Stimulated activated CD4-positive, alpha-beta T cell treated with anti-CD3 and anti-CD28 coated beads, Interleukin-4, amount 100 ng/mL, for 48 hours (primary cell): ENCODE measurements around the gene TNIK.
"Not testable (repeated sequence)": the region's sequence is repeated elsewhere in the genome, so short reads cannot be mapped to it uniquely, and the experiment has no call there.

Source experiments
- DNase-seq, 2 donors: peaks; one replicate each; pipeline ENCODE4 v3.0.0-alpha.2; 2020; ENCODE audit warnings: low read depth in 2 of 2

TNIK gene

DNA sequence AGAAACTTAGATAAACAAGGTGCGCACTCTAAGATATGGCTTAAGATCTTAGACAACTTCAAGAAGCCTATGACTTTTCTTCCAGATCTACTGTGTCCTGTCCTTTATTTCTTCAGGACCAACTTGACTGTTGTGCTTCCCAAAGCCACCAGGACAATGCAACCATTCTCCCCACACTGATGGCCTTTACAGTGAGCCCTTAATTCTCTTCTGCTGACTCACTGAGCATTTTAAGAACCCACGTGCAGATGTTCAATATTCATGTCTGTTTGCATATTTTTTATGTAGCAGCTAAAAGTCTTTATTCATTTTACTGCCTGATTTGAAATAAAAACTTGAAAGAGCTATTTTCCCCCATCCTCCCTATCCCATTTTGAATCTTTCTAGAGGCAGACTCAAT lies 330.4 kb downstream of the TNIK start:
- DNase-seq, result no peak

DNA sequence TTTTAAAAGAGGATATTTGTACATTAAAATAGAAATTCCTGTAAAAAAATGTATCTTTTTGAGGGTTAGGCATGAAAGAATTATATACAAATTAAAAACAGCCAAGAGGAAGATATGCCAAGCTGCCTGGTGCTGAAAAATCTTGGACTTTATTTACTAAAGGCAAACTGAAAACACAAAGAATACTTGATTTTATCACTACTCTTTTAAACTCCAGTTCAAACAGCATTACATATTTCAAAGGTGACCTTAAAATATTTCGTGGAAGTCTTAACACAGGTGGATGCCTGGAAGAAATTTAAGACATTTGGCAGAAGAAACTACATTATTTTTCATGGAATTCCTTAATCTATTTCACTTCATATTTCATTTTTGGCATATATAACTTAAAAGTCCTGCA lies 332.6 kb downstream of the TNIK start:
- no peak for DNase-seq

DNA sequence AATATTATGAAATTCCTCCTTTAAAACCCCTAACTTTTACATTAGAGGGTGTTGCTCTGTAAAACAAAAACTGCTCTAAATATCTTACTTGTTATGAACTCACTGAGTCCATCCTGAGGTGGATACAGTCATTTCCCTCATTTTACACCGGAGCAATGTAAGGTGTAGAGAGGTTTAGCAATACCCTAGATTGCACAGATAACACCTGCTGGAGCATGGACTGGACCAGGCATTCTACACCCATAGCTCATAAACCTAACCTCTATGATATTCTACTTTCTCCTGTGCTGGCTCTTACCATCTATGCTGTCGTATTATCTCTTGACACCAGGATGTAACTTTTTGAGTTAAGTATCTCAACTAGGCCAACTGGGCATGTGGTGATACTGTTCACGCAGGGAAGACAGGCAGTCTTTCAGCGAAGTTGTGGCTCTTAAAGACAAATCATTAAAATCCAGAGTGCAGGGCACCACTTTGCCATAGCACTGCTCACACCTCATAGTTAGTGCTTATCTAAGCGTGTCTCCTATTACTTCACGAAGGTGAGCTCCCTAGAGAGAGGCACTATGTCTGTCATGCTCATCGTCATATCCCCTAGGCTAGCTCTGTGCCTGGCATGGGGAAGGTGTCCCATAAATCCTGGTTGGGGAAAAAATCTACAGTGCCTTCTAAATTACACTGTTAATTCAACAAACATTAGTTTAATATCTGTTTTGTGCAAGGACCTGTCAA lies 333.6 kb downstream of the TNIK start:
- no peak for DNase-seq

DNA sequence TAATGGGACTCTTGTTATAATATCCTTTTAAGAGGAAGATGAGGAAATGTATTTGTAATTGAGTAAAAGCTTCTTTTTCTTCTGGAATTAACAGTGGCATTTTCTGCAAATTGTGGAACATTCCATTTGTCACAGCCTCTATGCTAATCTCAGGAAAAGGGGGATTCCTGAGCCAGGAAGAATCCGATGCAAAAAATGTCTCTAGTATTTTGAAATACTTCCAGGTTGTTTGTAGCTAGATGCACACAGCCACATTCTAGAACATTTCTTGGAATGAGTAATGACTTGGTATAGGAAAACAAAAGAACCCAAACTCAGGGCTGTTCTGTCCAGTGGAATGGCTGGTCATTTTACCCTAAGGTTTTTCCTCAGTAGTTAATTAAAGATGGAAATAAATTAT lies 335.2 kb downstream of the TNIK start:
- DNase-seq, result no peak

DNA sequence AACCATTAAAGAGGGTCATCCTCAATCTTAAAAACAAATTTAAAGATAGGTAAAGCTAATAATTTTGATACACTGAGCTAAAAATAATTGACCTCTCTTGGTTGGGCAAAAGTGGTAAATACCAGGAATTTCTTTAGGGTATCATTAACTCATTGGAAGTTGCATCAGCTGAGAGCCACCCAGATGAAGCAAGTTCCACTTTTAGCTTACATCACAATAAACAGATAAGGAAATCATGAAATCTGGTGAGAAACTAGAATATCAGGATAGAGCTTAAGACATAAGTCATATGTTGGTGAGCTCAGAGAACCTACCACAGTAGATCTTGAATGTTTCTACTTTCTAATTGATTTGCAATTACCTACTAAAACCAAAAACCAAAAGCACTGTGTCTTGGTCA lies 336.3 kb downstream of the TNIK start:
- DNase-seq, result no peak

DNA sequence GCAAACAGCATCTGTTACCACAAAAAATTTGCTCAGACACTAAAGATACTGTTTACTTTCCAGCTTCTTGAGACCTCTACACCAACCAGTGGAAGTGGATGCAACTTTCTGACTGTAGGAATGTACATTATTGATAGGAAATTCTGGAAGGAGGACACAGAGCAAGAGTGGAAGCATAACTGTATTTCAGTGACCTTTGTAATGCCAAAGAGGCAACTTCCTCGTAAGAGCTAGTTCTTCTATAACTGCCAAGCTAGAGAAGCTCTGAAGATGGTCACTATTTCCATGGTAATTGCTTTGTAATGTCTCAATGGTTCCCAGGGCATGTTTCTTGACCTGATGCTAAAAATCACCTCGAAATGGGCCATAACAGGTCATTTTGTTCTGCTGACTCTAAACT lies 337.3 kb downstream of the TNIK start:
- DNase-seq, result no peak

DNA sequence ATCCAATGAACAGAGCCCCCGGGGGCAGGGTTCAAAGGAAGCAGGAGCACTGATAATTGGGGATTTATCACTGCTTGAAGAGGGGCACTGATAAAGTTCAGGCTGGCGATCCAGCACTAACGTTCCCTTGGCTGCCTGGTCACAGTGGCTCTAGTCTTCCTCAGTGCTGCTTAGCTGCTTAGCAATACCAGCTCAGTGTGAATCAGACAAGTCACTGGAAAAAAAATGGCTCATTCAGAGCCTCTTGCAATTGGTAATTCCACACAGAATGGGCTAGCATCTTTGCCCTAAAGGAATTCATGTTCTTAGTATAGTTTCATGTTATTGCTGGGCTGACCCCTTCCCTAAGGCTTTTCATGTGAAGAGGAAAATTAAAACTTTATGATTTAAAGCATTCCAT lies 338.0 kb downstream of the TNIK start:
- no peak for DNase-seq

DNA sequence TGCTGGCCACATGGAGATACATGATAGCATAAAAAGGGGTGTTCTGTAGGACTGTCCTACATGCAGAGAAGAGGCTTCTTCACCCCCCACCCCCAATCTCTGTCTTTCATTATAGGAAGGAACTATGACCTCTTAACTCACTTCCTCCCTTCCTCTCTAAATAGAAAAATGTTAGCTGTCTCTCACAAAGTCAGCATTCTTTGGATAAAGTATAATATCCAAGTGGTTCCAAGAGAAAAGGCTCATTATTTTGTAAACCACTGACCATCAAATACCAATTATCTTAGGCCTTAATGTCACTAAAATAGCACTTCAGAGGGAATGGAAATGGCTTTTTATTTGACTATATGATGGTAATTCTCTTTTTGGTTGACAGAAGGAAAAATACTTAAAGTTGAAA lies 338.4 kb downstream of the TNIK start:
- DNase-seq, result no peak

DNA sequence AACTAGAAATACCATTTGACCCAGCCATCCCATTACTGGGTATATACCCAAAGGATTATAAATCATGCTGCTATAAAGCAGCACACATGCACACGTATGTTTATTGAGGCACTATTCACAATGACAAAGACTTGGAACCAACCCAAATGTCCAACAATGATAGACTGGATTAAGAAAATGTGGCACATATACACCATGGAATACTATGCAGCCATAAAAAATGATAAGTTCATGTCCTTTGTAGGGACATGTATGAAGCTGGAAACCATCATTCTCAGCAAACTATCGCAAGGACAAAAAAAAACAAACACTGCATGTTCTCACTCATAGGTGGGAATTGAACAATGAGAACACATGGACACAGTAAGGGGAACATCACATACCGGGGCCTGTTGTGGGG lies 340.8 kb downstream of the TNIK start:
- DNase-seq, result not testable (repeated sequence)

DNA sequence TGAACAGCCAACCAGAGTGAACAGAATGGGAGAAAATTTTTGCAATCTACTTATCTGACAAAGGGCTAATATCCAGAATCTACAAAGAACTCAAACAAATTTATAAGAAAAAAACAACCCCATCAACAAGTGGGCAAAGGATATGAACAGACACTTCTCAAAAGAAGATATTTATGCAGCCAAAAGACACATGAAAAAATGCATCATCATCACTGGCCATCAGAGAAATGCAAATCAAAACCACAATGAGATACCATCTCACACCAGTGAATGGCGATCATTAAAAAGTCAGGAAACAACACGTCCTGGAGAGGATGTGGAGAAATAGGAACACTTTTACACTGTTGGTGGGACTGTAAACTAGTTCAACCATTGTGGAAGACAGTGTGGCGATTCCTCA lies 341.2 kb downstream of the TNIK start:
- DNase-seq, result not testable (repeated sequence)

DNA sequence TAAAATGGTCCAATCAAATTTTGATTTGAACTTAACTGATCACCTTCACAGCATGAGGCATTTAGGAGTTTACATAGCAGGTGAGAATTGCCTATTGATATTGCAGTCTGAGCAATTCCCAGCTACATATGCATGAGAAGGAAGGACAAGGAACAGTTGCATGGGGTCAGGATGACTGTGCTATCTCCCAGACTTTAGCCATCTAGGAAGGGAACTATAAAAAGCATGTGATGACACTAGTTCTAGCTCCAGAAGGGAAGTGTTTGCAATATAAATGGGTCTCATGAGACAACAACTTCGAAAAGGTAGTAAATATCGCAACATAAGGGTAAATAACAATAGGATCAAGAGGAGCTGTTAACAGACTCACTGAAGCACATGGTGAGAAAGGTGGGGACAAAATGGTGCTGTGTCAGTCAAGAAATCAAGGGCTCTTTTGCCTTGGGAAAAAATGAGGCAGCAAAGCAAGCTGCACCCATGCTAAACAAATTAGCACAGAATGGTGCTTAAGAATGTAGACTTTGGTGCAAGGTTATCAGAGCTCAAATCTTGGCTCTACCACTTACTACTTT lies 343.3 kb downstream of the TNIK start:
- DNase-seq, result no peak

DNA sequence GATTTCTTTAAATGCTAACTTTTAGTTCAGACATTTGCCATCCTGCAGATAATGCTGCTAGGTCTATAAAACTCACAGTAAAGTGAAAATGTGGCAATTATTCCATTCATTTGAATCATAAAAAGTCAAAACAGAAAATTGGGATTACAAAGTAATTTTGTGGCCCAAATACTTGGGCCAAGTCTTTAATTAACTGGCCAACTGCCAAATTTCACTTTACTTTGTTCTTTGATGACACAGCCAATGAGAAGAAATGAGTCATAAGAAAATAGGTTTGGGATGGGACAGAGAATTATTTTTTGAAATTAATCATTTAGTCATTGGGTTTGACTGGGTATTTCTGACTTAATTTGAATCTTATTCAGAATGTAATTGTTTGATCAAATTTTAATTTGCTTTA lies 343.8 kb downstream of the TNIK start:
- no peak for DNase-seq

DNA sequence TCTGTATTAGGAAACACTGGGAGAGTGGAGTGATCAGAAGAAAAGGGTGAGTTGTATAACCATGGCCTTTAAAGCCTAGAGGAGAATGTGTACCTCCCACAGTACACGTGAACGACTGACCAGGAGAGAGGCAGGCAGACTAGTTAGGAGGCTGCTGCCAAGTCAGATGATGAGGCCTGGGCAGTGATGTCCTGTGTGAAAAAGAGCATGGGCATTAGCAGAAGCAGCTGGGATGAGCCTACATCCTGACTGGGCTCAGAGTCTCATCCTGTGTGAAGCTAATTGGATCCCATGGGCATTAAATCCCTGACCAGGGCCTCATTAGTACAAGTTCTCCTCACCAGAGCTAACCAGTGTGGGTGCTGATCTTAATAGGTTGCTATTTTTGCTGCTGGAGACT lies 344.5 kb downstream of the TNIK start:
- DNase-seq, result no peak

DNA sequence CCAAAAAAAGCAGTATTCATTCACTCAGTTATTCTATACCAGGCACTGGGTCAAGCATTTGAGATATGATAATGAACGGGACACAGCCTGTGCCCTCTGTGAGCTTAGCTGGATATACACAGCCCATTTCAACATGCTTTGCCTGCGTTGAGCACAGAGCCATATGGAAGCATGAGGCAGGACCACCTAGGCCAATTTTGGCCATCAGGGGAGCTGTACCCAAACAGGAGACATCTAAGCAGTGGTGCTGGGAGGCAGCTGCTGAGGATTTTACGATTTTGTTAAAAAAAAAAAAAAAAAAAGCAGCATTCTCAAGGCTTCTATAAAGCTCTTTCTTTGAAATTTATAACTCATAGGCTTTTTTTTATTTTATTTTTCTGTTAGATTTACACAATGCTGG lies 346.5 kb downstream of the TNIK start:
- no peak for DNase-seq

DNA sequence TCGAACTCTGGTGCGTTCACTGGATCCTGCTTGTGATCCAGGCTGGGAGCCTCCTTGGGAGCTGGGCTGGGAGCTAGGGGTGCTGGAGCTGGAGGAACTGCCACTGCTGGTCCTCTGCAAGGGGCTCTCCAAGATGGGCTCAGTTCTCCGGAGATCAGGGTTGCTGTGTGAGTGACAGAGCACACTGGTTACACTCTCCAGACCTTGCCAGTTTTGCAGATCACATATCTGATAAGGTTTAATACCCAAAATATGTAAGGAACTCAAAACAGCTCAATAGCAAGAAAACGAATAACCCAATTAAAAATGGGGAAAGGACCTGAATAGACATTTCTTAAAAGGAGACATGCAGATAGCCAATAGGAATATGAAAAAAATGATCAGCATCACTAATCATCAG lies 349.5 kb downstream of the TNIK start:
- DNase-seq, result no peak

DNA sequence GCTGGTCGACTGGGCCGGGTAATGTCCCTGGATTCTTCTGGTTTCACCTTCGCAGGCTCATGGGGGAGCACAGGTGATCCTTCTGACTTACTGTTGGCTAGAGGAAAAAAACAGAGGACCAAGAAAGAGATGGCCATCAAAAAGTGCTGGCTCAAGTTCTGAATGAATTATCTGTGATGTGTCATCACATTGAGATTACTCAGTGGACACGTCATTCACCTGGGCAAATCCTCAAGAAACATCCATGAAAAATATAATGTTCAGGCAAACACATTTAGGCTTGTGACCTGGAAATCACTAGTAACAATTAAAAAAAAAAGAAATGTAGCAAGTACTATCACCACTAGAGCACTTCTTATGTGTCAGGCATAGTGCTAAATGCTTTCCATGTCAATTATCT lies 352.1 kb downstream of the TNIK start:
- no peak for DNase-seq

DNA sequence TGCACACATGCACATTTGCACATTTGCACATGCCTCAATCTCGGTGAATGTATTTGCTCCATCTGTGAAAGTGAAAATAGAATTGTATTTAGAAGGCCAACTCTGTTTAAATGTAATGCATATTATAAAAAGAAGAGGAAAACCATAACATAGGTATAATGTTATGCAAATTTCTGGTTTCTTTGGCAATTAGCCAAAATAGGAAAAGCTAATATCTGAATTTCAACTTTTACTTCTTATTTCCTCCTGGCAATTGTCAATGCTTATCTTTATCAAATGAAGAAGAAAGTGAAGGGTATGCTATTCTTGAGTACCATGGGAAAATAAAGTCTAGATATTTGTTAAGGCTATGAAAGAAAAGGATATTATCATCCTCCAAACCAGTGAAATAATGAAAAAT lies 357.0 kb downstream of the TNIK start:
- DNase-seq, result no peak

DNA sequence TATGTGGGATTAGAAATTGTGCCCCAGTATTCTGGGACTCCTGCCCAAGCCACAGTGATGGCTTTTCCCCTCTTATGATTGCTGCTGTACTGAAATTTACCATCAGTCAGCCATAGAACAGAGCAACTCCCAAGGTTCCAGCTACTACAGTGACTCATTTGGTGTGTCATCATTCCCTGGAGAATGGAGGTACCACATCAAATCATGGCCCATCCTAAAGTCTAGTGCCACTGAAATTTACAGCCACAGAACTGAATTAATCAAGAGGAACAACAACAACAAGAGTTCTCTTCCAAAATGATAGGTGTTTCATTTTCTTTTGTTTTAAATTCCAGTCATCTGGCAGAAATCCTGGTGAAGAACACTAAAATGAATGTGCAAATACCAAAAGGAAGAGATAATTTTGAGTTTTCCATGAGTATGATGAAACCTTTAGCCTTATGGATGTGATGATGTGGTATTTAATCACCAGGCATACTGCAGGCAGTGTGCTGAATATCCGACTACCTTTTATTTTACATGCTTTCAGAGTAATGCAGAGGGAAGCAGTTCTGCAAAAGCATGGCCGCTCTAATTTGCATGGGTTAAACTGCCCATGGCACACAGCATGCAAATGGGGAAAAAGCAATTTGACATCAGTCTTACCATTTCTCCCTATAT lies 358.1 kb downstream of the TNIK start:
- DNase-seq, result no peak

DNA sequence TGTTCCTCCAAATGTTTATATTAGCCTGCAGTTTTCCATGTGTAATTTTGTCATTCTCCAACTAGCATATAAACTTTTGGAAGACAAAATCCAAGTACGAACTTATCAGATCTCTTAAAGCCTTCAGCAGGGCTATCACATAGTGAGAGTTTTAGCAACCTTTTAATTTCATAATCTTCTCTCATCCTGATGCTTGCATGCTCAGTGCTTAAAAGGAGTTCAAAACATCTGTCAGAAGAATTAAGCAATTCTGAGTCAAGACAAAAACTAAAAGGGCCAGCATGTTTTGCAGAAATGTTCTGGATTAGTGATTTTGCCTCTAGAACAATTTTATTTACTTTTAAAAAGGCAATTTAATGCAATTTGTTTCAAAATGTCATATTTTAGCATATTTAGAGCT lies 360.3 kb downstream of the TNIK start:
- no peak for DNase-seq

DNA sequence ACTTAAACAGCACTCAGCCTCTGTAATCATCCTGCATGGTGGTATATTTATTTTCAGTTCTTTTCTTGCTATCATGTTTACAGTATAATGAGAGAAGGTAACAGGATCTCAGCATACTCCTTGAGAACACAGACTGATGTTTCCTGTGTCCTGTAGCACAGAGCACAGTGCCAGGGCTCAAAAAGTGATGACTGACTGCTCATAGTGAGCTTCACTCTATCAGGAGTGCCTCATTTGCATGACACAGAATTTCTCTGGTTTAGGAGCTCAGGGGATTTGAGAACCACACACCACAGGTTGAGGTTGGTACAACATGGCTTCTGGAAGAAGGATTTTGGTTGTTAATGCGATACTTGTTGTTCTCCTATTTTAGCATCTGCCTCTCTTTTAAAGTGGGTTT lies 365.1 kb downstream of the TNIK start:
- DNase-seq, result no peak

DNA sequence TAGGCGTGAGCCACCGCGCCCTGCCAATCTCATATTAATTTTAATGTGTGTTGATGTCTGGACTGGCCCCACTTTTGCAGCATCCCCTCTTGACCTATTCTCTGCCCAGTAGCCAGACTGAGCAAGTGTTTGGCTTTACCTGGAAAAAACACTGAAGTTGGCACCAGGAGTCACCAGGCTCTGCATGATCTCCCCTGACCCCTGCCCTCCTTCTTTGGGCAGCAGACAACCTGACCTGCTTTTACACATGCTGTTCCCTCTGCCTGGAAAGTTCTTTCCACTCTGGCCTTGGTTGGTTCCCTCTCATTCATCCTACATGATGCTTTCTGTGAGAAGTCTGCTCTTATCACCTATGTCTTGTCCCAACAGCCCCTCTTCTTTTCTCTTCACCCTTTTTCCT lies 365.8 kb downstream of the TNIK start:
- no peak for DNase-seq

DNA sequence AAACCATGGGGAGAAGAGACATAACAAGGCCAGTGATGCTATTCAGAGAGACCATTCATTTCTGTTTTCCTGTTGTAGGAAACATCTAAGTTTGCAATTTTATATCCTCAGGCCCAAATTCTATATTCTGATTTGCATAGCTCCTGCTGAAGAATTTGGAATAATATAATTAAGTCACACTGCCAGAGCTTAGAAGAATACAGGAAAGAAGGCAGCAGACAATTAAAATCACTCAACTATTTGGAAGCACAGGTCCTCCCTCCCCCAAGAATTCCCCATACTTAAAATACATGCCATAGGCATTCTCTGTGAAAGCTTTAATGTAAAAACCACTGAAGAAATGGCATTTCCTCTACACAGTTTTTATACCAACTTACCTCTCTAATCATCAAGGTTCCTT lies 366.7 kb downstream of the TNIK start:
- no peak for DNase-seq

DNA sequence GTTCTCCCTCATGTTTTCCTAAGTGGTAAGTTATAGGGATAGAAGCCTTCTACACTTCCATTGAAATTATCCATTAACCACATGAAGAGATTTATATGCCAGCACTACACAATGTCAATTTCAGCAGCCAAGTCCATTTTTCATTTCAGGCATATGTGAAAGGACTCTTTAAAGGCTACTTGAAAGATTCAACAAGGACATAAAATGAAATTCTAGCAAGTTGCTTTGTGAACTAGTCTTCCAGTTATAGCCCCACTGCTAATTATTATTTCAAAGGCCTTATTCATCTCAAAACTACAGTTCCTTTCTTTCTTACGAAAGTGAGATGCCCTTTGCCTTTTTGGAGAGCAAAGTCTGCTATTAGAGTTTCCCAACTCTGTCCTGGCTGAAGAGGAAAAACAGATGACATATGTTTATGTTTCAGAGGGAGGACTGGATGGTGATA lies 367.7 kb downstream of the TNIK start:
- DNase-seq, result no peak
